H7 (cell line): Measurements from ENCODE around the gene APEH. TPM values are rescaled to one million over a fixed set of nuclear protein-coding genes. Genes with fewer than 3 reads are reported as not detected.
"Not testable (repeated sequence)": the region's sequence is repeated elsewhere in the genome, so short reads cannot be mapped to it uniquely, and the experiment has no call there.

Experiments used
- DNase-seq: peaks from one replicate; pipeline ENCODE4 v3.0.0; 2012
- H3K27me3 ChIP-seq: 2 replicates; pipeline ENCODE4 v1.6.0; 2011; ENCODE audit warnings: mild to moderate bottlenecking, low read length; ENCODE audit not compliant: control insufficient read depth, insufficient read depth
- H3K36me3 ChIP-seq: replicated peaks from 2 replicates; pipeline ENCODE4 v1.5.1; 2011; ENCODE audit warnings: low read length; ENCODE audit not compliant: control insufficient read depth, insufficient read depth
- H3K4me3 ChIP-seq: 2 replicates; pipeline ENCODE4 v1.5.1; 2011; ENCODE audit warnings: low read depth, mild to moderate bottlenecking, control low read depth, low read length, moderate library complexity; ENCODE audit not compliant: insufficient read depth
- total RNA-seq: library from RNA; depleted of rRNA; stranded (reverse); fragments of >200 nt; shearing (Covaris generic); gene quantifications from 2 replicates; pipeline ENCODE4 v1.2.3, GENCODE V29; 2014

The APEH gene
- total RNA-seq, 1 experiment from 2014 or later: 260 TPM

GRCh38 chr3:49668861-49669260, 5.3 kb upstream of the APEH start:
- H3K36me3 ChIP-seq: no peaks in the 10 kb centered on the region
- no peak overlapping the region for H3K4me3 ChIP-seq
- DNase-seq: no peak
- H3K27me3 ChIP-seq: no peaks in the 10 kb centered on the region

DNA sequence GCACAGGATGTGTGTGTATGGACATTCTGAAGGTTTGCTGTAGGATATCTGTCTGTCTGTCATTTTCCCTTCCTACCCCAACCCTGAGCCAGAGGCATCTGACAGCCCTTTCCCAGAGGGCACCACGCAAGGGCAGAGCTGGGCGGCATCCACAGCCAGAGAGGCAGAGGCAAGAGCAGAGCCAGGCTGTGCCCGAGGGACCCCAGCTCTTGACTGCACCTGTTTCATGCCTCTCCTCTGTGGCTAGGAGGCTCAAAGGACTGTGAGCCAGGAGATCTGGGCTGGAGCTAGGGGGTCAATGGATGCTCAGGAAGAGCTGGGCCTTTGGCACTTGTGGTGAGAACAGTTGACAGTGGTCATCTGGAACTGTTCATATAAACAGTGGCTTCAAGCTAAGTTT, 4.8 kb upstream of the APEH start:
- Histone ChIP-seq H3K27me3 (no peaks in the 10 kb centered on the region), H3K36me3 (no peaks in the 10 kb centered on the region), H3K4me3 (no peak overlapping the region)
- no peak for DNase-seq

GRCh38 chr3:49670940-49671290, 3.2 kb upstream of the APEH start:
- DNase-seq: no peak
- H3K27me3 ChIP-seq: no peaks in the 10 kb centered on the region
- no peak overlapping the region for H3K4me3 ChIP-seq
- peaks cover 6% of the 10 kb centered on the region for H3K36me3 ChIP-seq

DNA sequence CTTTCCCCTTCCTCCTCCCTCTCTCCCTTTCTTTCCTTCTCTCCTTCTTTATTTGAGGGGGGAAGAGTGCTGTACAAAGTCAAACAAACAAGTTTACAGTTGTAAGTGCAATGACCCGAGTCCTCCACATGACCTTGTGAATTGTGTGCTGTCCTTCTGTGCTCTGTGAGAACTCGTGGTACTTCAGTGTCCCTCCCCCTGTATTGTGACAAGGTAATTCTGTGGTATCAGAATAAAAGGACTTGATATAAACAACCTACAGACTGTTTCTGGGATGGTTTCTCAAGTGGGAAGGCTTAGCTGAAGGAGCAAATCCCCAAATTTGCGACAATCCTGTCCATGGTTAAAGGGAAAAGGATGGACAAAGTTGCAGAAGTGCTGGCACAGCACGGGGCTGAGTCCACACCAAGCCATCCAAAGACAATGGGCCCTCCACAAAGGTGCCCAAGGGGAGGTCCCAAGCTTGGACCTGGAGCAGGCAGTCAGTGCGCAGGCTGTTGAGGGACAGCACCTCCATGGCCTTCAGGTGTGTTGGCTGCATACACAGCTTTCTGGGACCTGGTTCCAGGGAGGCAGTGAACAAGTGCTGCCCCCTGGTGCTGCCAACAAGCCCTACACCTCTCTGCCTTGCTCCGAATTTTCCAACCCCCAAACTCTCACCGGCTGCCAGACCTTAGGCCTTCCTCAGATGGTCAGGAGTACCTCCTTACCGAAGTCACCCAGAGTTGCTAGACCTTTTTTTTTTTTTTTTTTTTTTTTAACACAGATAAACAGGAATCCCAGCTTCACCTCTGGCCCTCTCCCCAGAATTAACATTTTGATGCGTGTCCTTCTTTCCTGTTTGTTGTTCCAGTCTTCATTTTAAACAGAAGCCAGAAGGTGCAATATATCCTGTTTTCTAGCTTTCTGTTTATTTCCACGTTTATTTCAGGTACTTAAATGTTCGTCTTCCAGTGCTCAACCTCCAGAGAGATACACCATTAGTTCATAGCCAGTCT, 2.6 kb upstream of the APEH start:
- Histone ChIP-seq H3K4me3 (no peak overlapping the region), H3K36me3 (peaks cover 13% of the 10 kb centered on the region)
- DNase-seq: peak; percentile 94

DNA sequence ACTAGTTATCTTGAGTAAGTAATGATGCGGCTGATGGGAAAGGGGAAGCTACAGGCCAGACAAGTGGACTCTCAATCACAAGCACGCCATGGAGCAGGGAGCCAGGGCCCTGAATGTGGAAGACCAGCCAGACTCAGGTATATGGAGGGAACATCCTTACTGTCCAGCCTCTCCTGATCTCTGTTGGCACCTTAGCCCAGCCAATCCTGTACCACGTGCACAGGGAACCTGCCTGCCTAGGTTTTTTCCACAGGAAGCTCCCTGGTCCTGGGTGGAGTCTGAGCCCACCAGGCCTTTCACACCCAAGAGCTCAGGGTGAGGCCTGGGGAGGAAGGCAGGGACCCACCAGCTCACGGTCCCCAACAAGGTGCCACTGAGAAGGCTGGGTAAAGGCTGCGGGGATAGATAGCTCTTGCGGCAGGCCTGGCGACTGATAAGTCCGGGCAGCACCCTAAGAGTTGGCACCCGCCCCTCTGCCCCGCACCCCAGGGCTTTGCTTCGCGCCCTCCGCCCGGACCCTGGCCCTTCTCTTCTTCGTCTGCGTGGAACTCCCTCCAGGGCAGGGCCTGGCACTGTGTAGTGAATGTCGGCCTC, 933 bp upstream of the APEH start:
- peaks cover 28% of the 10 kb centered on the region for H3K36me3 ChIP-seq
- no peaks in the 10 kb centered on the region for H3K27me3 ChIP-seq
- no peak for DNase-seq
- H3K4me3 ChIP-seq: peak overlapping the region; percentile 92

More for the DNA sequence above, 2.6 kb upstream of the APEH start:
- no peaks in the 10 kb centered on the region for H3K27me3 ChIP-seq

GRCh38 chr3:49674497-49674983, 389 bp downstream of the APEH start:
- Histone ChIP-seq H3K36me3 (peaks cover 38% of the 10 kb centered on the region), H3K4me3 (peak overlapping the region; percentile 92), H3K27me3 (no peaks in the 10 kb centered on the region)
- no peak for DNase-seq

DNA sequence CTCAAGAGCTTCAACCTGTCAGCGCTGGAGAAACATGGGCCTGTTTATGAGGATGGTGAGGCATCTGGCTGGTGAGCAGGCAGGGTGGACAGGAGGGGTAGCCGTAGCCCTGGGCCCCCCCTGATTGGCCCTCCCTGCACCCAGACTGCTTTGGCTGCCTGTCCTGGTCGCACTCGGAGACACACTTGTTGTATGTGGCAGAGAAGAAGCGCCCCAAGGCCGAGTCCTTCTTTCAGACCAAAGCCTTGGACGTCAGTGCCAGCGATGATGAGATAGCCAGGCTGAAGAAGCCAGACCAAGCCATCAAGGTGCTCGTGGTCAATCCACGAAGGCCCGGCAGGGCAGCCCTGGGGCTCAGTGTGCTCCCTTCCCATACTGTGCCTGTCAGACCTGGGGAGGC, 1.8 kb downstream of the APEH start:
- H3K36me3 ChIP-seq: peaks cover 47% of the 10 kb centered on the region
- no peak for DNase-seq
- H3K27me3 ChIP-seq: no peaks in the 10 kb centered on the region
- H3K4me3 ChIP-seq: no peak overlapping the region

GRCh38 chr3:49680493-49681231, 6.5 kb downstream of the APEH start:
- Histone ChIP-seq H3K27me3 (no peaks in the 10 kb centered on the region; the same call in 1 of the 2 replicates), H3K4me3 (no peak overlapping the region), H3K36me3 (peaks cover 66% of the 10 kb centered on the region)
- DNase-seq: no peak

DNA sequence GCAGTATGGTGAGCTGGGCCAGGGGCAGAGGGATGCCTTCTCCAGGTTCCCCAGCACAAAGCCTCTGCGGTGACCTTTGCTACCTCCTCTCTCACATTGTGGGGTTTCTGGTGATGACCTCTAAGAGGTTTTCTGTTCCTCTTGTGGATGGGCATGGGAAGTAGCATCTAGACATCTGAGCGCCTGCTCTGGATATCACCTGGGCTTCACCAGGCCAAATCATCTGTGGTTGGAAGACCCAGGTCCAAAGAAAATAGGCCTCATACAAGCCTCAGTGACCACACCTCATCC, 7.0 kb downstream of the APEH start:
- H3K36me3 ChIP-seq: peaks cover 61% of the 10 kb centered on the region
- no peak overlapping the region for H3K4me3 ChIP-seq
- DNase-seq: no peak
- H3K27me3 ChIP-seq: no peaks in the 10 kb centered on the region; the same call in 1 of the 2 replicates

DNA sequence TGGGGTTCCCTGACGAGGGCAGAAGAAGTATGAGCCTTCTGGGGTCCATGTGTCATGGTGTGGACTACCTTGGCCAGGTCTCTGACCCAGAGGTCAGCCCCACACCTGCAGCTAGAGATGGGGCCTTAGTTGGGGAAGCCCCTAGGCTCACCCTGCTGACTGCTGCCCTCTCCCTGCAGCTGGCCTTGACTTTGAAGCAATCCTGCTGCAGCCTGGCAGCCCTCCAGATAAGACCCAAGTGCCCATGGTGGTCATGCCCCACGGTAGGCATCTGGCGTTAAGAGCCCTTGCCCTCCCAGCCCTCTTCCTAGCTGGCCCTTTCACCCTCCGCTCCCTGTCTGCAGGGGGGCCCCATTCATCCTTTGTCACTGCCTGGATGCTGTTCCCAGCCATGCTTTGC, 7.4 kb downstream of the APEH start:
- no peak overlapping the region for H3K4me3 ChIP-seq
- peaks cover 57% of the 10 kb centered on the region for H3K36me3 ChIP-seq
- DNase-seq: no peak
- no peaks in the 10 kb centered on the region; the same call in 1 of the 2 replicates for H3K27me3 ChIP-seq

GRCh38 chr3:49683162-49683561, 9.0 kb downstream of the APEH start:
- Histone ChIP-seq H3K27me3 (no peaks in the 10 kb centered on the region; the same call in 1 of the 2 replicates), H3K36me3 (peaks cover 43% of the 10 kb centered on the region), H3K4me3 (no peak overlapping the region)
- no peak for DNase-seq

GRCh38 chr3:49684453-49684852, 10.3 kb downstream of the APEH start:
- peaks cover 32% of the 10 kb centered on the region for H3K36me3 ChIP-seq
- not testable (repeated sequence) for H3K27me3 ChIP-seq, DNase-seq, H3K4me3 ChIP-seq

DNA sequence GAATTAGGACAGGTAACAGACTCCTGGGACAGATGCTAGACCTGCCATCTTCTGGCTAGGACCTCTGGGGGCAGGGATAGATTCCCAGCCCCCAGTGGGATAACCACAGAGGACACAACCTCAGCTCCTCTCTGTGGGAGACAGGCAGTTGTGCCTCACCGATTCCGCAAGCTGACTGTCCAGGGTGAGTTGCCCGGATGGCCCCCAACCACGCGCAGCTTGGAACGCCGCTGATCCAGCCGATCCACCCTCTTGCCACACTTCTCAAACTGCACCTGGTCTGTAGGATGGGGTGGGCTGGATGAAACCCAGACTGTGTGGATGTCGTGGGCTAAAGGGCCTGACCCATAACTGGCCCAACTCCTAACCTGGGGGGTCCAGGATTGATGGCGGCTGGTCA, 11.0 kb downstream of the APEH start:
- peaks cover 30% of the 10 kb centered on the region for H3K36me3 ChIP-seq
- not testable (repeated sequence) for H3K4me3 ChIP-seq, H3K27me3 ChIP-seq, DNase-seq

DNA sequence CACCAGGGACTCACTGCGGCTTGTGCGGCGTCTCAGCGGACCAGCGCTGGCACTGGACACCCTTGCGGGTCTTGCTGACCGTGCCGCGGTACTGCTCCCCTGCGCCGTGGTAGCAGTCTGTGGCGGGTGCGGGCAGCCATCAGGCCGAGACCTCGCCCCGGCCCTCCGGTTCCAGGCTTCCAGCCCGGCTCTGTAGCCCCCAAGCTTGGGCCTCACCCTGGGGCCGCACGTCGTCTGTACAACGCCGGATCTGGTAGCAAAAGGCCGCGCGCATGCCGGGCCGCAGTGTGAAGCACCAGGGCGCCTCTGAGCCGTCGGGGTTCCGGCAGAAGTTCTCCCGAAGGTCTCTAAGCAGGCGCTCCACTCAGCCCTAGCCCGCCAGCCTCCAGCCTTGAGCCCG, 11.7 kb downstream of the APEH start:
- H3K4me3 ChIP-seq: peak overlapping the region; percentile 52
- not testable (repeated sequence) for DNase-seq

More for the DNA sequence above, 11.7 kb downstream of the APEH start:
- H3K27me3 ChIP-seq: not testable (repeated sequence)
- peaks cover 24% of the 10 kb centered on the region for H3K36me3 ChIP-seq
